ENCODE measurements around the gene LAG3. TPM values are rescaled to one million over a fixed set of nuclear protein-coding genes. Genes with fewer than 3 reads are reported as not detected.

Gene LAG3
- total RNA-seq, 2 donors from 2014 or later, result 3.8 to 4.6 TPM

- no peak overlapping the region for H3K4me3 Mint-ChIP-seq
- no peak for DNase-seq
Measured at GRCh38 chr12:6780573-6780972, 8.3 kb downstream of the LAG3 start.

GRCh38 chr12:6782119-6782518 lies 9.8 kb downstream of the LAG3 start:
- Mint-ChIP-seq H3K27me3 (peaks cover 6% of the 10 kb centered on the region), H3K27ac (peak overlapping the region; percentile 65), H3K4me3 (no peak overlapping the region), H3K4me1 (peaks cover 36% of the 10 kb centered on the region), H3K36me3 (ENCODE audit: low read depth) (peaks cover 4% of the 10 kb centered on the region)
- ATAC-seq (no peak), DNase-seq (no peak)
- H3K9me3 ChIP-seq (ENCODE audit: control insufficient read depth, low read length, poor library complexity, severe bottlenecking), result no peaks in the 10 kb centered on the region

More at GRCh38 chr12:6780573-6780972, 8.3 kb downstream of the LAG3 start:
- Mint-ChIP-seq H3K36me3 (ENCODE audit: low read depth) (peaks cover 7% of the 10 kb centered on the region), H3K27me3 (peaks cover 15% of the 10 kb centered on the region), H3K27ac (no peak overlapping the region), H3K4me1 (peaks cover 24% of the 10 kb centered on the region)
- H3K9me3 ChIP-seq (ENCODE audit: control insufficient read depth, low read length, poor library complexity, severe bottlenecking), result no peaks in the 10 kb centered on the region
- no peak for ATAC-seq

DNA sequence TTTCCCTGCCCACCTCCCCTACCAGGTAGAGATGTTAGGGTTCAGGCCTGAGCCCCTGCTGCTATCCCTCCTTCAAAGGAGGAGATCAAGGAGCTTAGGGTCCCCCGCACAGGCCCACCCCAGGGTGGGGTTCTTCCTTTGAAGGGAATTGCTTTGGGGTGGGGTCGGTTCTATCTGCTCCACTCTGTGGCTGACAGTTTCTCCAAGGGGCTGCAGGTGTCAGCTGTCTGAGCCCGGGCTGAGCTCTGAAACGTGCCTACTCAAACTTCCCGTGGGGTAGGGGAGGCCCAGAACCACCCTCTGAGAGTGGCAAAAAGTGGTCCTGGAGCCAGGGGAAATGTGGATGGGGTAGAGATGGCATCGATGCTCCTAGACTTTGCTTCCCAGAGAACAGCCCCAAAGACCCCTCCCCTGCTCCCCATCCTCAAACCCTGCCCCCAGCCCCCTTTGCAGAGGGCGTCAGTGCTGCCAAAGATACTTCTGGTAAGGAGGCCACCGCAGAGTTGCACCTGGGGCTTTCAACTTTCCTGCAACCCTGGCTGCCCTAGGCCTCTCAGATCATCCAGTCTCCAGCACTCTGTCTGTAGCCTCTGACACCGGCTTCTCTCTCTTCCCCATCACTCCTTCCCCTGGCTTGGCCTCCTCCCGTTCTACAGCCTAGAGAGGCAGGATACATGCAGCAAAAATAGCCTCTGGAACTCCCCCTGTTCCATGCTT lies 10.7 kb downstream of the LAG3 start:
- no peak for DNase-seq
- H3K36me3 Mint-ChIP-seq (ENCODE audit: low read depth), result peaks cover 4% of the 10 kb centered on the region
- H3K4me1 Mint-ChIP-seq, result peaks cover 36% of the 10 kb centered on the region
- no peak for ATAC-seq
- H3K4me3 Mint-ChIP-seq, result peak overlapping the region; percentile 50
- H3K27me3 Mint-ChIP-seq, result peaks cover 6% of the 10 kb centered on the region
- H3K27ac Mint-ChIP-seq, result no peak overlapping the region
- no peaks in the 10 kb centered on the region for H3K9me3 ChIP-seq (ENCODE audit: control insufficient read depth, low read length, poor library complexity, severe bottlenecking)

- peaks cover 1% of the 10 kb centered on the region for H3K27me3 Mint-ChIP-seq
- no peak overlapping the region for H3K4me3 Mint-ChIP-seq
- peak overlapping the region; percentile 29 for H3K27ac Mint-ChIP-seq
- H3K9me3 ChIP-seq (ENCODE audit: control insufficient read depth, low read length, poor library complexity, severe bottlenecking), result no peaks in the 10 kb centered on the region
- DNase-seq (no peak), ATAC-seq (no peak)
- H3K36me3 Mint-ChIP-seq (ENCODE audit: low read depth), result no peaks in the 10 kb centered on the region
- H3K4me1 Mint-ChIP-seq, result peaks cover 34% of the 10 kb centered on the region
Measured at GRCh38 chr12:6783828-6784227, 11.5 kb downstream of the LAG3 start.

DNA sequence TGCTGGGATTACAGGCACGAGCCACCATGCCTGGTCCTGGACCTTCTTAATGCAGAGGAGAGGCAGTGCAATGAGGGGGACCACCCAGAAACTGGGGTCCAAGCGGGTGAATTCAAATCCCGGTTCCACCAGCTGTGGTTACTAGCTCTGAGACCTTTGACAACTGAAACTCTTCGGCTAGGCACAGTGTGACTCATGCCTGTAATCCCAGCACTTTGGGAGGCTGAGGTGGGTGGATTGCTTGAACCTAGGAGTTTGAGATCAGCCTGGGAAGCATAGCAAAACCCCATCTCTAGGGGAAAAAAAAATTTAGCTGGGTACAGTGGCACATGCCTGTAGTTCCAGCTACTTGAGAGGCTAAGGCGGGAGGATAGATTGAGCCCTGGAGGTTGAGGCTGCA lies 12.0 kb downstream of the LAG3 start:
- Mint-ChIP-seq H3K27ac (peak overlapping the region; percentile 92), H3K4me3 (no peak overlapping the region), H3K27me3 (no peaks in the 10 kb centered on the region), H3K36me3 (ENCODE audit: low read depth) (no peaks in the 10 kb centered on the region), H3K4me1 (peaks cover 35% of the 10 kb centered on the region)
- DNase-seq, result no peak
- H3K9me3 ChIP-seq (ENCODE audit: control insufficient read depth, low read length, poor library complexity, severe bottlenecking), result no peaks in the 10 kb centered on the region
- no peak for ATAC-seq

GRCh38 chr12:6784761-6785160 lies 12.4 kb downstream of the LAG3 start:
- Mint-ChIP-seq H3K4me1 (peaks cover 38% of the 10 kb centered on the region), H3K27me3 (no peaks in the 10 kb centered on the region), H3K36me3 (ENCODE audit: low read depth) (peaks cover 1% of the 10 kb centered on the region), H3K27ac (peak overlapping the region; percentile 92), H3K4me3 (no peak overlapping the region)
- DNase-seq, result no peak
- no peak for ATAC-seq
- no peaks in the 10 kb centered on the region for H3K9me3 ChIP-seq (ENCODE audit: control insufficient read depth, low read length, poor library complexity, severe bottlenecking)

- DNase-seq (no peak), ATAC-seq (peak; percentile 55)
Measured at GRCh38 chr12:6786416-6787094, 14.2 kb downstream of the LAG3 start.

DNA sequence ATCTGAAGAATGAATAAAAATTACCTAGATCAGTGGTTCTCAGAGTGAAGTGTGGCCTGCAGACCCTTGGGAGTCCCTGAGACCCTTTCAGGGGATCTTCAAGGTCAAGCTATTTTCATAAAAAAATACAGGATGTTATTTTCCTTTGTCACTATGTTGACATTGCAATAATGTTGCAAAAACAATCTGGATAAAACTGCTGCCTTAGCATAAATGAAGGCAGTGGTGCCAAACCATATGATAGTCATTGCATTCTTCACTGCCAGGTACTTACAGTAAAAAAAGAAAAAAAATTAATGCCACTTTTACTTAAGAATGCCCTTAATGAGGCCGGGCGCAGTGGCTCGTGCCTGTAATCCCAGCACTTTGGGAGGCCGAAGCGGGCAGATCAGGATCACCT lies 15.0 kb downstream of the LAG3 start:
- Mint-ChIP-seq H3K4me3 (peak overlapping the region; percentile 87), H3K36me3 (ENCODE audit: low read depth) (peaks cover 2% of the 10 kb centered on the region), H3K27ac (peak overlapping the region; percentile 92), H3K27me3 (no peaks in the 10 kb centered on the region), H3K4me1 (peaks cover 49% of the 10 kb centered on the region)
- H3K9me3 ChIP-seq (ENCODE audit: control insufficient read depth, low read length, poor library complexity, severe bottlenecking), result no peaks in the 10 kb centered on the region
- DNase-seq (no peak), ATAC-seq (no peak)

More at GRCh38 chr12:6786416-6787094, 14.2 kb downstream of the LAG3 start:
- Mint-ChIP-seq H3K4me1 (peaks cover 41% of the 10 kb centered on the region), H3K27me3 (no peaks in the 10 kb centered on the region), H3K27ac (peak overlapping the region; percentile 92), H3K4me3 (peak overlapping the region; percentile 87), H3K36me3 (ENCODE audit: low read depth) (peaks cover 2% of the 10 kb centered on the region)
- no peaks in the 10 kb centered on the region for H3K9me3 ChIP-seq (ENCODE audit: control insufficient read depth, low read length, poor library complexity, severe bottlenecking)

DNA sequence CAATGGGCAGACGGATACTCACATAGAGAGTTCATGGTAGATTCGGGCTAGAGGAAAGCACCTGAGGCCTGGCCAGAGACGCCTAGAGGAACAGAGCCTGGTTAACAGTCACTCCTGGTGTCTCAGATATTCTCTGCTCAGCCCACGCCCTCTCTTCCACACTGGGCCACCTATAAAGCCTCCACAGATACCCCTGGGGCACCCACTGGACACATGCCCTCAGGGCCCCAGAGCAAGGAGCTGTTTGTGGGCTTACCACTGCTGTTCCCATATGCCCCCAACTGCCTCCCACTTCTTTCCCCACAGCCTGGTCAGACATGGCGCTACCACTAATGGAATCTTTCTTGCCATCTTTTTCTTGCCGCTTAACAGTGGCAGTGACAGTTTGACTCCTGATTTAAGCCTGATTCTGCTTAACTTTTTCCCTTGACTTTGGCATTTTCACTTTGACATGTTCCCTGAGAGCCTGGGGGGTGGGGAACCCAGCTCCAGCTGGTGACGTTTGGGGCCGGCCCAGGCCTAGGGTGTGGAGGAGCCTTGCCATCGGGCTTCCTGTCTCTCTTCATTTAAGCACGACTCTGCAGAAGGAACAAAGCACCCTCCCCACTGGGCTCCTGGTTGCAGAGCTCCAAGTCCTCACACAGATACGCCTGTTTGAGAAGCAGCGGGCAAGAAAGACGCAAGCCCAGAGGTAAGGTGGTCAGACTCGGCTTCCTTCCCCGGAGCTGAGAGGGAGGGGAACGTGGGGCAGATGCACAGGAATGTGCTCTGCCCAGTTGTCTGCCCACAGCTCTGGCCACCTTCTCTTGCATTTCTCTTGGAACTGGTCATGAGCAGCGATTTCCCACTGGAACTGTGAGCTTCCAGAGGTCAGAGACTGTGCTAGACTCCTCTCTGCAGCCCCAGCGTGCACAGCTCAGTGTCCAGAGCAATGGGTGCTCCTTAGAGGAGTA lies 16.9 kb downstream of the LAG3 start, which contains the start of gene CD4:
CD4 (plus strand) TSS at position 557 of the 953 bp plus-strand sequence. CDS start 10,611 bp downstream, outside the sequence.
- Mint-ChIP-seq H3K4me1 (peaks cover 56% of the 10 kb centered on the region), H3K27me3 (no peaks in the 10 kb centered on the region), H3K36me3 (ENCODE audit: low read depth) (peaks cover 8% of the 10 kb centered on the region), H3K27ac (peak within 1 kb of the TSS; percentile 99), H3K4me3 (peak within 1 kb of the TSS; percentile 100)
- H3K9me3 ChIP-seq (ENCODE audit: control insufficient read depth, low read length, poor library complexity, severe bottlenecking), result no peaks in the 10 kb centered on the region
- DNase-seq (peak; percentile 41 to 50 (median 48)), ATAC-seq (peak; percentile 62)

DNA sequence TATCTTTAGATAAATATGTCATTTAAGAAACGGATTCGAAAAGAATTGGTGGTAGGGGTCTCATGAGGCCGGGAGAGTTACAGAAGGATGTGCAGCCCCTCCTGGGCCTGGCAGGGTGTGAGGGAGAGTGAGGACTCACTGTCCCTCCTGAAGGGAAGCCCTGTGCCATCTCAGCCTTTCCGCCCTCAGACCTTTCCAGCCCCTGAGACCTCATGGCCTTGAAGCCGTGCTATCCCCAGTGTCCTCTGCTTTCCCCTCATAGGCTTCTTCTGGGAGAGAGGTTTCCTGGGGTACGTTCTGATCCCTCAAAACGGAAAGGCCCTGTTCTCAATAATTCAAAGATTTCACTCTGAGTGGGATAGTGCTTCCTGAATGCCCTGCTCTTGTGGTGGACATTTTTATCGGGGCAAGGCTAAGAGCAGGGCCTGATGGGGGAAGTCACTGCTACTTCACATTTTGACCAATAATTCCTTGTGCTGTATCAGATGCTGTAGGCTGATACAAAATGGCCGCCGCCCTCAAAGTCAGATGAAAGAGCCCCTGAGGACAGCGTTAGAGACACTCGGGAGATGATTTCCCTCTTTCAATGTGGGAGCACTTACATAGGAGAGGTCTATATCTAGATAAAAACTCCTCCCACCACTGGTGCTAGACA lies 18.3 kb downstream of the LAG3 start:
- DNase-seq, result peak in 2 of 3 donors; percentile 26 to 30
- H3K9me3 ChIP-seq (ENCODE audit: control insufficient read depth, low read length, poor library complexity, severe bottlenecking), result no peaks in the 10 kb centered on the region
- Mint-ChIP-seq H3K4me3 (peak overlapping the region; percentile 100), H3K4me1 (peaks cover 59% of the 10 kb centered on the region), H3K27me3 (no peaks in the 10 kb centered on the region), H3K27ac (peak overlapping the region; percentile 99), H3K36me3 (ENCODE audit: low read depth) (peaks cover 15% of the 10 kb centered on the region)
- ATAC-seq, result peak; percentile 58

DNA sequence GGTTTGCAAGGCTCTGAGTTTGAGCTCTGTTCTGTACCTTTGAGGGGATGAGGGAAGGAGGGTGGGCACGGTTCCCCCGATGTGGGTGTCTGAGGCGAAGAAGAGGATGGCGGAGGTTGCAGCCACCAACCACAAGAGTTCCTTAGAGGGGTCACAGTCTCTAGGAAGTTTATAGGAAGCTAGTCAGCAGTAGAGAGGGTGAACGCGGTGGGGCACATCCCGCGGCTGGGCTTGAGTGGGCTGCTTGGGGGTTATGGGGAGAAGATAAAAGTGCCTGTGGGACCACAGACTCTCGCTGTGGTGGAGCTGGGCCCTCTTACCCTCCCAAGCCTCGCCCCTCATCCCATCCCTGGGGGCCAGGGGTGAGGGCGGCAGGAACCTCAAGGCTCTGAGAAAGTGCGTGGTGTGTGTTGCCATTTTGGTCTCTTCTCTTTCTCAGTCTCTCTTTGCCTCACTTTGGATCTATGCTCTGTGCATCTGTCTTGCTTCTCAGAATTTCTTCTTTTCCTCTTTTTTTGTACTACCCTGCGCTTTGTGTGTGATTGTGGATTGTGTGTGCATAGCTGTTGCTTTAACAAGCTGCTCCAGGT lies 19.7 kb downstream of the LAG3 start:
- Mint-ChIP-seq H3K4me3 (peak overlapping the region; percentile 100), H3K4me1 (peaks cover 59% of the 10 kb centered on the region), H3K27ac (peak overlapping the region; percentile 99), H3K36me3 (ENCODE audit: low read depth) (peaks cover 15% of the 10 kb centered on the region), H3K27me3 (no peaks in the 10 kb centered on the region)
- H3K9me3 ChIP-seq (ENCODE audit: control insufficient read depth, low read length, poor library complexity, severe bottlenecking), result no peaks in the 10 kb centered on the region
- no peak for DNase-seq
- ATAC-seq, result peak; percentile 14

- no peaks in the 10 kb centered on the region for H3K9me3 ChIP-seq (ENCODE audit: control insufficient read depth, low read length, poor library complexity, severe bottlenecking)
- DNase-seq (peak in 1 of 3 donors; percentile 32), ATAC-seq (peak; percentile 63)
- peaks cover 63% of the 10 kb centered on the region for H3K4me1 Mint-ChIP-seq
- H3K27ac Mint-ChIP-seq, result peak overlapping the region; percentile 99
- H3K27me3 Mint-ChIP-seq, result no peaks in the 10 kb centered on the region
- peak overlapping the region; percentile 100 for H3K4me3 Mint-ChIP-seq
- peaks cover 15% of the 10 kb centered on the region for H3K36me3 Mint-ChIP-seq (ENCODE audit: low read depth)
Measured at GRCh38 chr12:6792522-6793201, 20.3 kb downstream of the LAG3 start.
